ENCODE results near the gene MCM6.

Gene MCM6

DNA sequence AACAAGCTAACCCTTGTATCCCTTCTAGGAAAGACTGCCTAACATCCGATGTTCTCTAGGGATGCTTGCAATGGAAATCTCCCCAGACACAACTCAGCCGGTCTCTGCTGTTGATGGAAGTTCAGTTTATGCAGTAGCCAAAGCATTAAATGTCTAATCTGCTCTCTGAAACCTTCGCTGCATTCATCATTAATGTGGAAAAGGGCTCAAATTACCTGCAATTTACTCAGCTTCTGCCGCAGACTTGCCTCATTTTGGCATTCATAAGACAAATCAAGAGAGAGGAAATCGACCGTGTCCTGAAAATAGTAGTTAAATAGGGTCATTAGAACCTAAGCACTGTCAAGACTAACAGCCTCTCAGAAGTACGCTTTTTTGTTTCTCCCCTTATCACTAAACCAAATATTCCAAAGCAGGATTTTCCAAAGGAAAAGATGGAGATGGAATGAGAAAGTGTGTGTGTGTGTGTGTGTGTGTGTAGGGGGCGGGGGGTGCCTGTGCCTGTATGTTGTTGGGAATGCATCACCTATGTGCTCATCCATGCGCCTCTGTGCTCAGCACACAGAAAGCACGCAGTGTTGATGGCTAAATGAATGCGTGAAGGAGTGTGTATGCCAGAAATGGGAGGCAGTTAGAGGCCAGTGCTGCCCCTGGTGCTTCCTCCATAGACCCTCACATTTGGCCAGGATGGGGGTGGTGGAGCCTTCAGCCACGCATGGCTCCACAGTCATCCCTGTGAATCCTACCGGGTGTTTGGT lies 46.7 kb downstream of the MCM6 start:
- Histone ChIP-seq H4K20me1 (ENCODE audit: low read depth, low read length) (no peaks in the 10 kb centered on the region), H3K79me2 (ENCODE audit: insufficient read depth, low read length) (no peaks in the 10 kb centered on the region), H3K9ac (ENCODE audit: low read length) (no peak overlapping the region), H3K9me3 (ENCODE audit: insufficient read depth, low read length) (no peaks in the 10 kb centered on the region), H3K27ac (ENCODE audit: low read depth, low read length) (no peak overlapping the region), H3K9me2 (replicated peaks; ENCODE audit: insufficient read depth, low read length) (no peaks in the 10 kb centered on the region), H3K4me2 (ENCODE audit: low read depth, low read length, poor library complexity, severe bottlenecking) (no peak overlapping the region), H3F3A (ENCODE audit: insufficient read depth) (no peaks in the 10 kb centered on the region), H2AFZ (ENCODE audit: low read depth, low read length, severe bottlenecking) (no peak overlapping the region), H3K27me3 (ENCODE audit: low read length) (no peaks in the 10 kb centered on the region), H3K36me3 (ENCODE audit: low read length) (no peaks in the 10 kb centered on the region), H3K4me3 (ENCODE audit: insufficient read depth, low read length, poor library complexity, severe bottlenecking) (no peak overlapping the region)
- TF ChIP-seq EZH2phosphoT487 (conservative IDR thresholded peaks at IDR 0.05; ENCODE audit: low read length): no peak
- TF ChIP-seq, protein P1, sequence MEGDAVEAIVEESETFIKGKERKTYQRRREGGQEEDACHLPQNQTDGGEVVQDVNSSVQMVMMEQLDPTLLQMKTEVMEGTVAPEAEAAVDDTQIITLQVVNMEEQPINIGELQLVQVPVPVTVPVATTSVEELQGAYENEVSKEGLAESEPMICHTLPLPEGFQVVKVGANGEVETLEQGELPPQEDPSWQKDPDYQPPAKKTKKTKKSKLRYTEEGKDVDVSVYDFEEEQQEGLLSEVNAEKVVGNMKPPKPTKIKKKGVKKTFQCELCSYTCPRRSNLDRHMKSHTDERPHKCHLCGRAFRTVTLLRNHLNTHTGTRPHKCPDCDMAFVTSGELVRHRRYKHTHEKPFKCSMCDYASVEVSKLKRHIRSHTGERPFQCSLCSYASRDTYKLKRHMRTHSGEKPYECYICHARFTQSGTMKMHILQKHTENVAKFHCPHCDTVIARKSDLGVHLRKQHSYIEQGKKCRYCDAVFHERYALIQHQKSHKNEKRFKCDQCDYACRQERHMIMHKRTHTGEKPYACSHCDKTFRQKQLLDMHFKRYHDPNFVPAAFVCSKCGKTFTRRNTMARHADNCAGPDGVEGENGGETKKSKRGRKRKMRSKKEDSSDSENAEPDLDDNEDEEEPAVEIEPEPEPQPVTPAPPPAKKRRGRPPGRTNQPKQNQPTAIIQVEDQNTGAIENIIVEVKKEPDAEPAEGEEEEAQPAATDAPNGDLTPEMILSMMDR (IDR thresholded peaks at IDR 0.05; ENCODE audit: insufficient read depth, low read length, poor library complexity, severe bottlenecking): no peak

DNA sequence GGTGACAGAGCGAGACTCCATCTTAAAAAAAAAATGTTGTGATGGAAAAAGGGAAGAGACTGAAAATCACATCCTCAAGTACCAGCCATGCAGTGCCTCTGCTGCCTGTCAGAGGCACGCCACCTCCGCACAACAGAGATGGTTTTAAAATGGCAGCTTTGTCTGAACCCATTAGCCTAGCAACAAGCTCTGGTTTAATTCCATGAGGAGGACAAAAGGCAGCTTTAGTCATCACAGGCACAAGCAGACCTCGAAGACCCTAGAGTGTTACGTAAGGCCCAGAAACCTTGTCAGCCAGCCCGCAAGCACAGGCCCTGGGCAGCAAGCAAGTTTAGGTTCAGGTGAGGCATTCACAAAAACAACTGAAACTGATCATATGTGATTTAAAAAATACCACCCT lies 49.7 kb downstream of the MCM6 start:
- H2AFZ ChIP-seq (ENCODE audit: low read depth, low read length, severe bottlenecking): no peak overlapping the region
- no peak overlapping the region for H3K4me3 ChIP-seq (ENCODE audit: insufficient read depth, low read length, poor library complexity, severe bottlenecking)
- no peaks in the 10 kb centered on the region for H3F3A ChIP-seq (ENCODE audit: insufficient read depth)
- no peaks in the 10 kb centered on the region for H3K79me2 ChIP-seq (ENCODE audit: insufficient read depth, low read length)
- H3K4me2 ChIP-seq (ENCODE audit: low read depth, low read length, poor library complexity, severe bottlenecking): no peak overlapping the region
- no peak for TF ChIP-seq EZH2phosphoT487 (conservative IDR thresholded peaks at IDR 0.05; ENCODE audit: low read length)
- TF ChIP-seq, protein P1 (IDR thresholded peaks at IDR 0.05; ENCODE audit: insufficient read depth, low read length, poor library complexity, severe bottlenecking): no peak
- H3K9me3 ChIP-seq (ENCODE audit: insufficient read depth, low read length): no peaks in the 10 kb centered on the region
- H3K36me3 ChIP-seq (ENCODE audit: low read length): no peaks in the 10 kb centered on the region
- H3K27me3 ChIP-seq (ENCODE audit: low read length): no peaks in the 10 kb centered on the region
- no peak overlapping the region for H3K27ac ChIP-seq (ENCODE audit: low read depth, low read length)
- H3K9ac ChIP-seq (ENCODE audit: low read length): no peak overlapping the region
- no peaks in the 10 kb centered on the region for H4K20me1 ChIP-seq (ENCODE audit: low read depth, low read length)
- H3K9me2 ChIP-seq (replicated peaks; ENCODE audit: insufficient read depth, low read length): no peaks in the 10 kb centered on the region

DNA sequence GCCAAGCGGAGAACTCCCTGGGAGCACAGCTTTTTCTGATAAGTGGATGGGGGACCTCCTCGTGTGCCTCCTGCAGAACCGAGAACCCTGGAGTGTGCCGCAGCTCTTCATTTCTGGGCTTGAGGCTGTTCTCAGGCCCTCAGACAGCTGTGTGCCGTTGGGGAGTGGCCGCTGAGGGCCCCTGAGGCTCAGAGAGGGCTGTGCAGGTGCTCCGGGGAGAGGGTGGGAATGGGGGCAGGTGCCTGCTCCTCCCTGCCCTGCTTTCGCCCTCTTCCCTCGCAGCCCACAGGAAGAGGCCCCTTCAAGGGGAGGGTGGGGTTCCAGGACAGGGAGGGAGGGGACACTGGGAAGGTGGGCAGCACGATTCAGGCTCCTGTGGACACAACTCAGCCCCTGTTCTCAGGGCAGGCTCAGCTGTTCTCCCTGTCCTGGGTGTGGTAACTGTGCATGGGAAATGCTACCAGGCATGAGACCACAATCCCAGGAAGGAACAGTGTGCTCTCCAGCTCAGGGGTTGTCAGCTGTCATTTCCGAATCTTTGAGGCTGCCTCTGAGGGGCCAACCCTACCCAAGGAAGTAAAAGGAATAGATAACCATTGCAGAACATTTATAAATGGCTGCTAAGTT lies 50.6 kb downstream of the MCM6 start:
- Histone ChIP-seq H3K27ac (ENCODE audit: low read depth, low read length) (no peak overlapping the region), H3K4me3 (ENCODE audit: insufficient read depth, low read length, poor library complexity, severe bottlenecking) (no peak overlapping the region), H3F3A (ENCODE audit: insufficient read depth) (no peaks in the 10 kb centered on the region), H3K27me3 (ENCODE audit: low read length) (no peaks in the 10 kb centered on the region), H3K36me3 (ENCODE audit: low read length) (no peaks in the 10 kb centered on the region), H3K9me3 (ENCODE audit: insufficient read depth, low read length) (no peaks in the 10 kb centered on the region), H3K9ac (ENCODE audit: low read length) (no peak overlapping the region), H3K4me2 (ENCODE audit: low read depth, low read length, poor library complexity, severe bottlenecking) (no peak overlapping the region), H3K9me2 (replicated peaks; ENCODE audit: insufficient read depth, low read length) (no peaks in the 10 kb centered on the region), H3K79me2 (ENCODE audit: insufficient read depth, low read length) (no peaks in the 10 kb centered on the region), H4K20me1 (ENCODE audit: low read depth, low read length) (no peaks in the 10 kb centered on the region), H2AFZ (ENCODE audit: low read depth, low read length, severe bottlenecking) (no peak overlapping the region)
- TF ChIP-seq EZH2phosphoT487 (conservative IDR thresholded peaks at IDR 0.05; ENCODE audit: low read length): no peak
- TF ChIP-seq, protein P1 (IDR thresholded peaks at IDR 0.05; ENCODE audit: insufficient read depth, low read length, poor library complexity, severe bottlenecking): no peak

Measured in SU-DHL-6 (cell line).